DMS153 (cell line): ENCODE data around the gene SLF2.
A peak's percentile ranks its signal among the peaks of the same experiment; 100 is the strongest.

Experiments
- DNase-seq: peaks from one replicate; lab custom pipeline; 2025; lab: John Stamatoyannopoulos, UW

SLF2 gene

DNA sequence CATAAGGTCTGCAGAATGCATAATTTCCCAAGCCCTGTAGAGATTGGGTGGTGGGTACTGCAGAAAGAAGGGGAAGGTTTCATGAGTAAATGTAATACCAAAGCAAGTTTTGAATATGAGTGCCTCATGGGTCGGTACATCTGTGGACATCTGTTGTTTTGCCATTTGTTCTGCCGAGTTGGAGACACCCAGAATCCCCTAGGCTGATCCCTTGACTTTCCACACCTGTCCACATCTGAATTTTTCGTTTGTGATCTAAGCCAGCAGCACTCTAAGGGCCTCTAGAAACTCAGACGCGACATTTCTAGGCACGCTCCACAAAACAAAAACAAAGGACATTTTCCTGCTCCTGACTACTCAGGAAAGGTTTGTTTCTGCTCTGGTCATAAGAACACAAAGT lies 11.7 kb upstream of the SLF2 start:
- no peak for DNase-seq

DNA sequence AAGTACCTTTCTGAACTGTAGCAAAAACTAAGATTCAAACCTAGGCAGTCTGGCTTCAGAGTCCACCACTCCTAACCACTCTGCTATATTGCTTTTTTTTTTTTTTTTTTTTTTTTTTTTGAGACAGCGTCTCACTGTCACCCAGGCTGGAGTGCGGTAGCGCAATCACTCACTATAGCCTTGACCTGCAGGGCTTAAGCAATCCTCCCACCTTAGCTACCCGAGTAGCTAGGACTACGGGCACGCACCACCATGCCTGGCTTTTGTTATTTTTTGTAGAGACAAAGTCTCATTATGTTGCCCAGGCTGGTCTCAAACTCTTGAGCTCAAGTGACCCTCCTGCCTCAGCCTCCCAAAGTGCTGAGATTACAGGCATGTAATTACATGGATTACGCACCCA lies 10.1 kb upstream of the SLF2 start:
- no peak for DNase-seq

DNA sequence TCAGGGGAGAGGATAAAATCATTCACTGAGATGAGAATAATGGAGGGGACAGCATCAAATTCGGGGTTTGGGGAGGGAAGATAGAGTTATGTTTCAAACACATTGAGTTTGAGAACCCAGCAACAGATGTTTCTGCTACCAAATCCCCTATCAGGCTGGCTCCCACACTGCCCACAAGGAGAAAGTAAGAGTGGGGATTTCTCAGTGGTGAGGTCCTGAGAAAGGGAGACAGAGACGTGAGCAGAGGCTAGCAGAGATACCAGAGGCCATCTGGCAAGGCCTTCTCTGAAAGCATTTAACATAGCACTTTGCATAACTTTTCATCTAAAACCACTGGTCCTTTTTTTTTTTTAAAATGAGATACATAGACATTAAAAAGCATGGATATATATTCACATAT lies 7.8 kb upstream of the SLF2 start:
- DNase-seq, result no peak

DNA sequence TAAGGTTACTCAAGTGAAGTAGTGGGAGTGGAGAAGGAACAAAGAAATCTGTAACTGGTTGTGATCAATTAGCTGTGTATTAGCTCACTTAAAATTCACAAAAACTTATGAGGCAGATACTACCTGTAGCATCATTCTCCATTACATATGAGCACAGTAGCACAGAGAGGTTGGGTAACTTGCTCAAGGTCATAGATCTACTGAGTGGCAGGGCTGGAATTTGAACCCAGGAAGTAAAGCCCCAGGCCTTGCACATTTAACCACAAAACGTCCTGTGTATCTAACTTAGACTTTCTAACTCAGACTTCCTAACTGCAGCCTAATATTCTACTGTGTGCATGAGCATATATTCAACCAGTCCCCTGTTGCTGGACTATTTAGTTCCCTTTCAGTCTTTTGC lies 5.6 kb upstream of the SLF2 start:
- DNase-seq, result no peak

DNA sequence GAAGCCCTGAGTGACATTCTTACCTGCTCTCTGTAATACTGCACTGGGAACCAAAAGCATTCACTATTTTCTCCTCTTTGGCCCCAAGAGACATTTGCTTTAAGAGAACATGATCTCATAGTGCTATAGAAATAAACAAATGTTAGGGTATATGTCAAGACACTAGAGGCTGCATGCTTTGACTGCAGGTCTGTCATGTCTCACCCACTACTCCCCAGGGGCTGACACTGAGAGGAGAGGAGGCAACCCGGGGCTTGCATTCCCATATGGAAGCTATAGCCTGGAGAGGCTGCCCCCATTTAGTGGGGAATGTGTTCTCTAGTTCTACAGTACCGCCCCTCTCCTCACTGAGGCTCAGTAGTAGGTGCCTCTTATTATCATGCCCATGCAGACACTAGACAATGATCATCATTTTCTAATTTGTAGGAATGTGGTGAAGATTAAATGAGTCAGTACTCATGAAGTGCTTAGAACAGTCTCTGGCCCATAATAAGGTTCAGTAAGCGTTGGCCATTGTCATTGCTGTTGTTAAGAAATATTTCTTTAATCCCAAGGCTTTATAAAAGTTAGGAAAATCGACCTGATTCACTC lies 4.9 kb upstream of the SLF2 start:
- no peak for DNase-seq

DNA sequence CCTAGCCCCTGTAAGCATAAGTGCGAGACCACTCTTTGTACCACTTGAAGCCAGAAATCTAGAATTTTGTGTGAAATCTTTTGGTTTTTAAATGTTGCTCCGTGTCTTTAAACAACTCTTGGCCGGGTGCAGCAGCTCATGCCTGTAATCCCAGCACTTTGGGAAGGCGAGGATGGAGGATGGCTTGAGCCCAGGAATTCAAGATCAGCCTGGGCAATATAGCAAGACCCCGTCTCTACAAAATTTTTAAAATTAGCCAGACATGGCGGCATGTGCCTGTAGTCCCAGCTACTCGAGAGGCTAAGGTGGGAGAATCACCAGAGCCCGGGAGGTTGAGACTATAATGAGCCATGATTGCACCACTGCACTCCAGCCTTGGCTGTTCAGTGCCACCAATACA lies 4.4 kb upstream of the SLF2 start:
- DNase-seq, result no peak

DNA sequence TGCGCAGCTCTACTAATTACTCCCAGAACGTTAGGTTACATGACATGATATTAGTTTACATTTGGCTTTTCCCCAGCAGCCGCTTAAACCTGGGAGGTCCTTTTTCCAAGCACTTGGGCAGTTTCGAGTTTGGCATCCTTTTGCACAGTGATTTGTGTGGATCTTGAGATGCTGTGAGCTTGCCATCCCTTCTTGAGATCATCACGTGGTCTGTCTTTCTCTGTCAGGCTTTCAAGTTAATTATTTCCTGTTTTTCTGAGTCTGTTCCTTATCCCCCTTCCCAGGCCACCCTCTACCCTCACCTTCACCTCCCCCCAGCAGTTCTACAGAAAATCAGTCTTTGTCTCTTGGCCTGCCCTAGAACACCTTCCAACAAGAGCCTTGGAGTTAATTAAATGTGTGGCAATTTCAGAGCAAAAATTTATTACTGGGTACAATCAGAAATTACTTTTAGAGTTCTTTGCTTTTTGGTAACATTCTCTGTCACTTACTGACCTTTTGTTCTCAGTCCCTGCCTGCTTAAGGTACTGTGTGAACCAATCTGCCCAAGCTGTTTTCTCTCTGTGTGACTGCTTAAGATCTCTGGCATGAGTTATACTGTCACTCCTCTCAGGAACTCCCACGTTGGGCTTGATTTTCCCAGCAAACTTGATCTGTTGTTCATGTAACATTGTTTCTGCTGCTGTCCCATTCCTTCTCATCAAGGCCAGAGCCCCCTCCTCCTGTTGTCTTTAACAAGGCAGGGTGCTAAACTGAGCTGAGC lies 3.1 kb upstream of the SLF2 start:
- DNase-seq, result no peak

DNA sequence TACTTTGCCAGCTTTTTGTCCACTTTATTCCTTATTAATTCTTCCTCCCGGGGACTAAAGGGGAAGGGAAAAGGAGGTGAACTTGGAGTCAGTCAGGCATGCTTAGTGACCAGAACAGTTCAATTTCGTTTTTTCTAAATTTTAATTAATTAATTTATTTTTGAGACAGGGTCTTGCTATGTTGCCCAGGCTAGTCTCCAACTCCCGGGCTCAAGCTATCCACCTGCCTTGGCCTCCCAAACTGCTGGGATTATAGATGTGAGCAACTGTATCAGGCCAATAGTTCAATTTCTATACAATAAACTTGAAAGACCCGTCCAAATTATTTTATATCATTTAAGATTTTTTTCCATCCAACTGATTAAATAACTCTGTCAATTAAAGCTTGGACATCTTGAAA lies 1.3 kb upstream of the SLF2 start:
- no peak for DNase-seq

DNA sequence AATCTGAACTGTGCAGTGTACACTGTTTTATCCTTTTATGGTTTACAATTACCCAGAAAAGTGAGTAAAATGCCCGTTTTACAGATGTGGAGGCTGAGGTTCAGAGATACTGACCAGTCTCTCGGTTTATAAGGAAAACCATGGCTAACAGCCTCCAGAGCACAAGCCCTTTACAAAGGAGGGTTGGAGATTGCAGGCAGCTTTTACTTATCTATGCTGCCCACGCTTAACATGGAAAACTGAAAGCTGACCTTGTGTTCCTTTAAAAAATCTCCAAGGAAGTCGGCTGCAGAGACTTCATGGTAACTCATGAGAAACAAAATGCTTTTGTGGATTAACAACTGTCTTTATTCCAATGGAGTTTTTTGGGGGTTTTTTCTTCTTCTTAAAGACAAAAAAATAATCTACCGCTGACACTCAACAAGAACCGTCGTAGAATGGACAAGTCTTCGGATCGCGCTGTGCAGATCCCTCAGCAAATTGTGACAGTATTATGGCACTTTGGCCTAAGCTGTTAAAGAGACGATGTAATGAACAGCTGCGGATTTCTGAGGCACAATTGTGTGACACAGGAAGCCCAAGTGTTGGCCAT lies 654 bp upstream of the SLF2 start:
- DNase-seq, result peak; percentile 5

DNA sequence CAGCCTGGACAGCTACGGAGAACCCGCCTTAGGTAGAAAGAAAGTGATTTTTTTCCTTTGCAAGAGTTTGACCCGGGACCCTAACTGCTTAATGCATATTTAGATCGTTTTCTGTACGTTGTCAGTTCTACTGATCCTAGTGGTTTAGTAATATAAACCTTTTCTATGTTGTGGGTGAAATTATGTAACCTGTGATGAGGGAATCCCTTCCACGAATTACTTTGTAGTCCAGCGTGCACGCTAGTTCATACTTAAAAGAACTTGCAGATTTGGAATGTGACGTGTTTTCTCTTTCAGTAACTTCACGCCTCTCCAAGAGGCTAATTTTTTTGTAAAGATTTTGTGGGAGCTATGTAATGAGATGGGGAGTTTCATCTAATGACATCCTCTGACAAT lies 705 bp downstream of the SLF2 start:
- no peak for DNase-seq

DNA sequence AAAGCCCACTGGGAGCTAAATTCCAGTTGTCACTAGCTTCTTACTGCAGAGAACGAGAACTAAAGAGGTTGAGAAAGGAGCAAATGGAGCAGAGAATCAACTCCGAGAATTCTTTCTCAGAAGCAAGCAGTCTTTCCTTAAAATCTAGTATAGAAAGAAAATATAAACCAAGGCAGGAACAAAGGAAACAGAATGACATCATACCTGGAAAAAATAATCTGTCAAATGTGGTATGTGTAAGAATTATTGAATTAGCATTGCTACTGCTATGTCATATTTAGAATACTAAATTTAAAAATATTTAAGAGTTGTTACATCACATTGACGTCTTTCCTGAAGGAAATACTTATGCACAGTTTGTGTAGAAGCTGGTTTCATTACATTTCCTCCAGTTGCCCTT lies 4.3 kb downstream of the SLF2 start:
- DNase-seq, result no peak

DNA sequence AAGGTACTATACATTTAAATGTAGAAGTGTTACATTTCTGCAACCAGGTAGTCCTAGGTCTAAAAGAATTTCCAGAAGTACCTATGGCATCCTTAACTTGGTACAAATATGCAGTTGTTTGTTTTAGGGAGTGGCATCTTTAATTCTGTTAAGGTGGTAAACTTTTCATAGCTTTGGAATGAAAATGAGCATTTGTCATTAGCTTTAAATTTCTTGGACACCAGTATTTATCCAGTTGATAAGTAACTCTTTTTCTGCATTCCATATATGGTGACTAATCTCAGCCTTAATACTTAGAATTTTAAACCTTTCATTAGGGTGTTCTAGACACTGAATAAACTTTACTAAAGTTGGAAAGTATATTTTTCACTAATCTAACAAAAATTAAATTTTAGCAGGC lies 10.8 kb downstream of the SLF2 start:
- no peak for DNase-seq

DNA sequence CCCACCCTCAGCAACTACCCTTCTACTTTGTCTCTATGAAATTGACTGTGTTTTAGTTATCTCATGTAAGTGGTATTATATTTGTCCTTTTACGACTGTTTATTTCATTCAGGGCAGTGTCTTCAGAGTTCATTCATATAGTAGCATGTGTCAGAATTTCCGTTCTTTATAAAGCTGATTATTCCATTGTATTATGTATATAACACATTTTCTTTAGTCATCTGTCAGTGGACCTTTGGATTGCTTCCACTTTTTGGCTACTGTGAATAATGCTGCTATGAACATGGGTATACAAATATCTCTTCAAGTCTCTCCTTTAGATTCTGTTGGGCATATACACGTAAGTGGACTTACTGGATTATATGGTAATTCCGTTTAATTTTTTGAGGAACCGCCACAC lies 14.5 kb downstream of the SLF2 start:
- no peak for DNase-seq

DNA sequence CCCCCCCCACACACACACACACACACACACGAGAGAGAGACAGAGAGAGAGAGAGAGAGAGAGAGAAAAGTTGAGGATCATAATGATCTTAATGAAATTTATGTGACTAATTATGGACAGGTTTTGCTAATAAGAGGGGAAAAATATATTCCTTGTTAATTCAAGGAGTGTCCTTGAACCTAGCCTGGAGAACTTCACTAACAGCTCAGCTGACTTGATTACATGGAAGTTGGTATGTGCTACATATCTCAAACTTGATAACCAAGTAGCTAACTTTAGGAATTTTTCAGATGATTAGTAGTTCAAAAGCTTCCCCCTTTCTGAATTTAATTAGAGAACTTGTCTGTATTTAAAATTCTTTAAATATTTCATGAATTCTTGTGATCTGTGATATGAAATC lies 15.3 kb downstream of the SLF2 start:
- DNase-seq, result no peak

DNA sequence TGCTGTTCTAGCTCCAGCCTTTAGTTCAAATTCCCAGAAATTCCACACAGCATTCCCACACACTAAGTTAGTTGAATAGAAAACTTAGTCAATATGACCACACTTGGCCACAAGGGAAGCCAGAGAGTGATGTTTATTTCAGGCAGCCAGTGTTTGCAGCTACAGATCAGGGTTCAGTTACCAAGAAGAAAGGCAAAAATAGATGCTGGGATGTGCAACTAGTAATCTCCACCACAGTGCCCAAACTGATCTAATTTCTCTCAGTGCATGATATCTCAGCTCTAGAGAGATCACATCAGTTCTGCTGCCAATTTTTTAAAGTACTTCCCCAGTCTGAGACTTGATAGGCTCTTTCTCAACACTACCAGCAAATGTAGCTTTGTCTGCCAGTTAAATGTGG lies 17.6 kb downstream of the SLF2 start:
- no peak for DNase-seq

DNA sequence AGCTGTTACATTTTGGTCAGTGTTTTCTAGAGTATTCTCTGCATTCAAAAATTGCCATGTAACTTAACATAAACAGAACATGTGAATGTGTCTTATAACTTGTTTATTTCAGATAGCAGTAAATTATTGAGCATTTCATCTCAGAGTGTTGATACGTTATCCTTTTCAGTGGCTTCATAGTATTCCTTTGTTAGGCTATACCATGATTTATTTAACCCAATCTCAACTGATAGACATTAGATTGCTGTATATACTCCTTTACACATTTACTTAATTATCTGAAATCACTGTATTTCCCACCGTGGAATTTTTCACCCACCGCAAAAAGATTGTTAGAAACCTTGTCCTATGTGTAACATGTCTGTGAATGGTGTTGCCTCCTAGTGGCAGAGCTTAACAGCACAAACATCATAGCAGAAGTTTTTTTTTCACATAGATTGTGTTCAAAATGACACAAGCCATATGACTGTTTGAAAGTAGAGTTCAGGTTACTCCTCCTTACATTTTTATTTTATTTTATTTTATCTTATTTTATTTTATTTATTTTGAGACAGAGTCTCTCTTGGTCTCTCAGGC lies 21.4 kb downstream of the SLF2 start:
- no peak for DNase-seq

DNA sequence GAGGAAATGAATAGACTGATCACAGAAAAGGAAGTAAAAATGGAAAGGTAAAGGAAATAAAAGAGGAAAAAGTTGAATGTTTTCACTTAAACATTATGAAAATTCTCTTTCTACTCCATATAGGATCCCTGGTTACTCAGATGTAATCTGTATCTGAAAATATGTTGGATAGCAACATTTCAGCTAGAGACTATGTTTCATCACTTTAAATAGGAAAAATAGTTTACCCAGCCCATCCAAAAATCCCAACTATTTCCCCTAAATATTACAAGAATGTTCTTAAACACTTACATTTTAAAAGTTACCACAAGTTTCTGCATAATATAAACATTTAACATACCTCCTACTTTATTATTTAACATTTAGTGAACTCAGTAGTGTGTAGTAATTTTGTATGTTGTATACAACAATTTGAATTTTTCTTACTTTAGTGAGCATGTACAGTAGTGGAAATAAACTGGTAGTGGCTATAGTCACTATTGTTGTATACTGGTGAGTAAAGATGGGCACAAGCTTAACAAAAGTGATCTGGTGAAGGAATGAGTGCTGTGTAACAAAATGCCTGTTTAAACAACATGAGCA lies 27.1 kb downstream of the SLF2 start:
- no peak for DNase-seq

DNA sequence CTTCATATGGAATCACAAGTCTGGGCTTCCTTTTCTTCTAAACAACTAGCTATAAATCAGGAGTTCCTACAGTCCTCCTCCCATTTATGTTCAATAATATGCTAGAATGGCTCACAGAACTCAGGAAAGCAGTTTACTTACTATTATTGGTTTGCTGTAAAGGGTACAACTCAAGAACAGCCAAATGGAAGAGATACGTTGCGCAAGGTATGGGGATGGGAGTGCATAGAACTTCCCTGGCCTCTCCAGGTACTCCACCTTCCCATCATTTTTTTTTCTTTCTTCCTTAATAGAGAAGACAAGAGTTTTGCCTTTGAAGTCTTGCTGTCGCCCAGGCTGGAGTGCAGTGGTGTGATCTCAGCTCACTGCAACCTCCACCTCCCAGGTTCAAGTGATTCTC lies 29.5 kb downstream of the SLF2 start:
- DNase-seq, result no peak

DNA sequence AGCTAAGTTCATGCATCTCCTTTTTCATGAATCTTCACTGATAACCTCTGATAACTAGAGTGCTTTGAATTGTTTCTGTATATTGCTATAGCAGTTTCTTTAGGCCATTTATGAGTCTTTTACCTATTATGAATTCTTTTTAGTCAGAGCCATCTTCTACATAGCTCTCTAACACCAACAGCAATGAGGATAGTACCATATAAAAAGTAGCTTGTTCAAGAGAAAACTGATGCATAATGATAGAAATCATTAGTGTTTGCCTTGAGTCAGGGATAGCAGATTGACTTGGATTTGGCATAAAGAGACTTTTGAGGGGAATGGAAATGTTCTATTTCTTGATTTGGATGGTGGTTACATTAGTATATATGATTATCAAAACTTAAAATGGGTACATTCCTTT lies 30.7 kb downstream of the SLF2 start:
- no peak for DNase-seq

DNA sequence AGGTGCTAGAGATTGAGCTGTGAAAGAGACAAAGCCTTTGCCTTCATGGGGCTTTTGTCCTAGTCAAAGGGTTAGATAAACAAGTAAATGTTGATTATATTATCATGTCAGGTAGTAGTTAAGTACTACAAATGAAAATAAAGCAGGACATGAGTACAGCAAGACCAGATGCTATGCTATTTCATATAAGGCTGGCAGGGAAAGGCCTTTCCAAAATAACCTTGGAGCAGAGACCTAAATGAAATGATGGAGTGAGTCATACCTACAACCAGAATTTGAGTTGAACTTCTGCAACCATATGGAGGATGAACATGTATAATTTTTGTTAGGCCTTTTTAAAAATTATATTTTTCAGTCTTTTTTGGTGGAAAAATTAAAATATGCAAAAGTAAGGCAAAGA lies 33.0 kb downstream of the SLF2 start:
- DNase-seq, result no peak

DNA sequence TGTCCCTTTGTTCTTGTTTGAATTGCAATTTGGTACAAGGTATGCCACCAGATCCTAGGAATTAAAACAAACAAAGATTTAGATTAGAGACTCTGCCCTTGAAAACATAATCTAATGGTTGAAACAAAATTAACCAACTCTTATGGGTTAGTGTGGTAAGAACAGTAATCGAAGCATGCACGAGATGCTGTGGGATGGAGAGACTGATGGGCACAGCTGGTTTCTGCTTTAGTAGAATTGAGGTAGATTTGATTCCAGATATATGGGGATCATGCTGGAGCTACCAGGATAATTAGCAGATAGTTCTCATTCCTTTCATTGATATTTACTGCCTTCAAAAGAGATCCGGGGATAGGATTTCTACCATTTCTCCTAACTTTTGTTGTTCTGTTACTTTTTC lies 36.2 kb downstream of the SLF2 start:
- no peak for DNase-seq

DNA sequence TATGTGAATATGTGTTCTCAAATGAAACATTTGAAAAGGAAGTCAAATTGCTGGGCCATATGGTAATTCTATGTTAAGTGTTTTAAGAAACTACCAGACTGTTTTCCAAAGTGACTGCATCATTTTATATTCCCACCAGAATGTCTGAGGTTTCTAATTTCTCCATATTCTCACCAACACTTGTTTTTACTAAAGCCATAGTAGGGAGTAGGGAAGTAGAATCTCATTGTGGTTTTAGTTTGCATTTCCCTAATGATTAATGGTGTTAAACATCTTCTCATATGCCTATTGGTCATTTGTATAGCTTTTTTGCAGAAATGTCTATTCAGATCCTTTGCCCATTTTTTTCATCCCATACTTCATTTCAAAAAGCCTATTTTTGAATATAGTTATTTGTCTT lies 47.5 kb downstream of the SLF2 start:
- DNase-seq, result no peak
